IMR-90 (cell line): Measurements from ENCODE around the gene CD163. TPM values are rescaled to one million over a fixed set of nuclear protein-coding genes. Genes with fewer than 3 reads are reported as not detected.

Source experiments
- ATAC-seq: fragments of 200-7000 bp; cut with Tn5 transposase; 2 replicates; pipeline ENCODE4 v1.9.1; 2020; ENCODE audit warnings: low read depth, mild to moderate bottlenecking, moderate library complexity
- BruUV-seq: library from RNA; stranded (reverse); fragments of 400-500 nt; replicated peaks from 2 replicates; lab custom pipeline; 2021; lab: Mats Ljungman, UMichigan
- CTCF ChIA-PET: fragments of 300-600 bp; formaldehyde crosslinking; extraction: SDS; loops from one replicate; lab custom pipeline; 2021; ENCODE audit warnings: antibody characterized with exemption; lab: Yijun Ruan, JAX
- POLR2A ChIA-PET: fragments of 300-600 bp; sonication (Branson Sonifier 250); formaldehyde crosslinking; loops from one replicate; lab custom pipeline; 2022; ENCODE audit warnings: antibody characterized with exemption; ENCODE audit not compliant: unreplicated experiment; lab: Charles Lee
- DNase-seq: peaks from one replicate; pipeline ENCODE4 v3.0.0; 2013
- H2AFZ ChIP-seq: replicated peaks from 2 replicates; pipeline ENCODE3; 2013; ENCODE audit warnings: low read length, mild to moderate bottlenecking; ENCODE audit not compliant: poor library complexity
- H2AK5ac ChIP-seq: 2 replicates; pipeline ENCODE4 v1.6.1; 2013; ENCODE audit warnings: low read depth, low read length, inconsistent platforms
- H2AK9ac ChIP-seq: replicated peaks from 2 replicates; pipeline ENCODE3; 2013; ENCODE audit warnings: mild to moderate bottlenecking, low read depth, low read length, moderate library complexity; ENCODE audit not compliant: poor library complexity
- H2BK120ac ChIP-seq: 2 replicates; pipeline ENCODE4 v1.6.1; 2013; ENCODE audit warnings: low read depth, low read length, inconsistent platforms
- H2BK15ac ChIP-seq: 3 replicates; pipeline ENCODE4 v1.6.1; 2013; ENCODE audit warnings: low read depth, low read length, inconsistent platforms
- H2BK20ac ChIP-seq: 2 replicates; pipeline ENCODE4 v1.6.1; 2013; ENCODE audit warnings: low read depth, mild to moderate bottlenecking, inconsistent platforms, low read length, moderate library complexity
- H2BK5ac ChIP-seq: 2 replicates; pipeline ENCODE4 v1.6.1; 2013; ENCODE audit warnings: mild to moderate bottlenecking, low read depth, low read length, inconsistent platforms; ENCODE audit not compliant: poor library complexity, severe bottlenecking
- H3K14ac ChIP-seq: replicated peaks from 2 replicates; pipeline ENCODE4 v1.6.1; 2013; ENCODE audit warnings: low read depth, low read length, inconsistent platforms
- H3K18ac ChIP-seq: 2 replicates; pipeline ENCODE4 v1.6.1; 2013; ENCODE audit warnings: low read depth, low read length, control low read depth
- H3K23ac ChIP-seq: 2 replicates; pipeline ENCODE4 v1.6.1; 2013; ENCODE audit warnings: low read depth, low read length, inconsistent platforms
- H3K27ac ChIP-seq: 2 replicates; pipeline ENCODE4 v1.5.1; 2013; ENCODE audit warnings: mild to moderate bottlenecking, control low read depth, low read length; ENCODE audit not compliant: insufficient read depth
- H3K27me3 ChIP-seq: 2 replicates; pipeline ENCODE4 v1.6.1; 2013; ENCODE audit warnings: low read length; ENCODE audit not compliant: control insufficient read depth, insufficient read depth
- H3K36me3 ChIP-seq: 2 replicates; pipeline ENCODE4 v1.6.1; 2013; ENCODE audit warnings: low read length, mixed read lengths; ENCODE audit not compliant: control insufficient read depth, insufficient read depth
- H3K4ac ChIP-seq: 2 replicates; pipeline ENCODE4 v1.6.1; 2013; ENCODE audit warnings: low read depth, low read length, inconsistent platforms
- H3K4me1 ChIP-seq: 2 replicates; pipeline ENCODE4 v1.6.1; 2013; ENCODE audit warnings: low read length, mixed read lengths; ENCODE audit not compliant: control insufficient read depth, insufficient read depth
- H3K4me2 ChIP-seq: 2 replicates; pipeline ENCODE4 v1.6.1; 2013; ENCODE audit warnings: low read depth, mild to moderate bottlenecking, control low read depth, low read length, moderate library complexity
- H3K4me3 ChIP-seq: 2 replicates; pipeline ENCODE4 v1.5.1; 2013; ENCODE audit warnings: low read depth, mild to moderate bottlenecking, control low read depth, low read length, moderate library complexity; ENCODE audit not compliant: insufficient read depth
- H3K56ac ChIP-seq: 2 replicates; pipeline ENCODE4 v1.6.1; 2013; ENCODE audit warnings: low read length, inconsistent platforms; ENCODE audit not compliant: insufficient read depth; ENCODE audit errors: extremely low read depth
- H3K79me1 ChIP-seq, 2 experiments: 2 replicates each; pipeline ENCODE4 v1.6.1; 2013; ENCODE audit warnings: low read length in 2 of 2, inconsistent platforms in 1 of 2, low read depth in 1 of 2
- H3K9ac ChIP-seq: 2 replicates; pipeline ENCODE4 v1.6.1; 2013; ENCODE audit warnings: low read depth, low read length, control low read depth
- H3K9me1 ChIP-seq: 2 replicates; pipeline ENCODE4 v1.6.1; 2013; ENCODE audit warnings: low read length, inconsistent platforms; ENCODE audit not compliant: insufficient read depth
- H3K9me3 ChIP-seq: 2 replicates; pipeline ENCODE4 v1.6.1; 2013; ENCODE audit warnings: low read length; ENCODE audit not compliant: control insufficient read depth, insufficient read depth
- H4K20me1 ChIP-seq: 2 replicates; pipeline ENCODE4 v1.6.1; 2013; ENCODE audit warnings: low read length, inconsistent platforms; ENCODE audit not compliant: insufficient read depth
- H4K5ac ChIP-seq: 2 replicates; pipeline ENCODE4 v1.6.1; 2013; ENCODE audit warnings: mild to moderate bottlenecking, low read depth, low read length, control low read depth
- H4K8ac ChIP-seq, 2 experiments: 2 replicates each; pipeline ENCODE4 v1.6.1; 2013; ENCODE audit warnings: low read depth in 2 of 2, low read length in 2 of 2, control low read depth in 1 of 2, inconsistent platforms in 1 of 2
- H4K91ac ChIP-seq: 2 replicates; pipeline ENCODE4 v1.6.1; 2013; ENCODE audit warnings: low read depth, low read length, inconsistent platforms; ENCODE audit not compliant: insufficient read depth
- POLR2A ChIP-seq: IDR thresholded peaks from 2 replicates; pipeline ENCODE4 v1.6.1; 2012; ENCODE audit warnings: mild to moderate bottlenecking, low read depth, low read length
- SMC3 ChIP-seq: fragments of 150-350 bp; IDR thresholded peaks from 2 replicates; pipeline ENCODE4 v1.6.1; 2016; ENCODE audit warnings: low read depth, mild to moderate bottlenecking, antibody characterized with exemption, low read length, moderate library complexity
- WGBS, 2 experiments: methylation state at CpG; one replicate each; pipeline versions ENCODE4 v1.1.5 to v1.1.7; 2013; ENCODE audit warnings: missing lambda C conversion rate in 2 of 2; ENCODE audit not compliant: insufficient read length in 1 of 2; ENCODE audit errors: extremely low coverage in 2 of 2; 5-methylcytosine and 5-hydroxymethylcytosine counted together
- dilution Hi-C: fragments of 300-500 bp; cut with HindIII; formaldehyde crosslinking; loops from one replicate; pipeline ENCODE4 v1.14.3; 2018; ENCODE audit warnings: low sequenced_read_pairs; ENCODE audit not compliant: unreplicated experiment
- in situ Hi-C: fragments of 300-500 bp; cut with MboI; formaldehyde crosslinking; loops from 3 replicates; pipeline ENCODE4 v1.14.3; 2019; ENCODE audit warnings: low sequenced_read_pairs, inconsistent platforms, mixed read lengths
- intact Hi-C: fragments of 100-400 bp; cut with micrococcal nuclease; formaldehyde crosslinking; loops from 2 replicates; pipeline ENCODE4 v1.10.0; 2022
- polyA plus RNA-seq, 3 experiments: library from polyadenylated mRNA; depleted of rRNA; stranded (reverse); fragments of >200 nt; gene quantifications; 2 replicates each; pipeline ENCODE4 v1.2.3, GENCODE V29; 2012; ENCODE audit warnings: low replicate concordance in 1 of 3
- total RNA-seq: library from RNA; depleted of rRNA; stranded (reverse); fragments of >200 nt; gene quantifications from 2 replicates; pipeline ENCODE4 v1.2.3, GENCODE V29; 2012

Gene CD163
- total and polyA plus RNA-seq, 2 of the 4 experiments (the other 2 are of a cell fraction): not detected

GRCh38 chr12:7472060-7472459, 31.5 kb downstream of the CD163 start:
- no peaks in the 10 kb centered on the region for H3K36me3 ChIP-seq
- no peaks in the 10 kb centered on the region for H3K9me1 ChIP-seq
- no peak overlapping the region for H2AFZ ChIP-seq
- TF ChIP-seq SMC3 (no peak), POLR2A (no peak)
- H3K14ac ChIP-seq: no peak overlapping the region
- ATAC-seq: no peak
- H2AK5ac ChIP-seq: no peak overlapping the region
- H4K8ac ChIP-seq: no peak overlapping the region
- no peaks in the 10 kb centered on the region for H3K27me3 ChIP-seq
- H3K27ac ChIP-seq: no peak overlapping the region
- no peak overlapping the region for H2BK20ac ChIP-seq
- H2BK5ac ChIP-seq: no peak overlapping the region
- no peak overlapping the region for H4K5ac ChIP-seq
- no peak overlapping the region for H2AK9ac ChIP-seq
- H3K9me3 ChIP-seq: no peaks in the 10 kb centered on the region
- no peak overlapping the region for H2BK15ac ChIP-seq
- no peak overlapping the region for H4K91ac ChIP-seq
- no peaks in the 10 kb centered on the region for H3K4me1 ChIP-seq
- no peak overlapping the region for H3K9ac ChIP-seq
- H3K4ac ChIP-seq: no peak overlapping the region
- H3K56ac ChIP-seq: no peak overlapping the region
- no peak overlapping the region for H2BK120ac ChIP-seq
- in situ Hi-C loops (no loop called here), dilution Hi-C loops (no loop called here), intact Hi-C loops (no loop called here)
- H3K4me2 ChIP-seq: no peak overlapping the region
- DNase-seq: no peak
- H3K79me1 ChIP-seq: no peaks in the 10 kb centered on the region
- 94% methylated on average over 2 of the region's 6 CpGs; no CpG with 5 or more reads in 1 of the 2 experiments for WGBS, 2 experiments
- H4K20me1 ChIP-seq: no peaks in the 10 kb centered on the region
- no peak overlapping the region for H3K18ac ChIP-seq
- H3K23ac ChIP-seq: no peak overlapping the region
- no TSS peak for BruUV-seq
- CTCF ChIA-PET: no interaction called here
- POLR2A ChIA-PET: no interaction called here
- no peak overlapping the region for H3K4me3 ChIP-seq
